GM19463 (cell line): ENCODE measurements around the gene GPR135.

ENCODE experiments used
- ATAC-seq: cut with Tn5 transposase; IDR thresholded peaks from one replicate; pipeline ENCODE4 v1.9.1; 2021; ENCODE audit warnings: mild to moderate bottlenecking, moderate library complexity; ENCODE audit not compliant: unreplicated experiment

Gene GPR135, protein sequence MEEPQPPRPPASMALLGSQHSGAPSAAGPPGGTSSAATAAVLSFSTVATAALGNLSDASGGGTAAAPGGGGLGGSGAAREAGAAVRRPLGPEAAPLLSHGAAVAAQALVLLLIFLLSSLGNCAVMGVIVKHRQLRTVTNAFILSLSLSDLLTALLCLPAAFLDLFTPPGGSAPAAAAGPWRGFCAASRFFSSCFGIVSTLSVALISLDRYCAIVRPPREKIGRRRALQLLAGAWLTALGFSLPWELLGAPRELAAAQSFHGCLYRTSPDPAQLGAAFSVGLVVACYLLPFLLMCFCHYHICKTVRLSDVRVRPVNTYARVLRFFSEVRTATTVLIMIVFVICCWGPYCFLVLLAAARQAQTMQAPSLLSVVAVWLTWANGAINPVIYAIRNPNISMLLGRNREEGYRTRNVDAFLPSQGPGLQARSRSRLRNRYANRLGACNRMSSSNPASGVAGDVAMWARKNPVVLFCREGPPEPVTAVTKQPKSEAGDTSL

GRCh38 chr14:59465316-59466135, at the start of gene GPR135:
Gene GPR135 (minus strand): TSS chr14:59465380. CDS start chr14:59465226, 154 bp downstream.
- ATAC-seq, result peak; percentile 37

- ATAC-seq, result no peak
Observed at GRCh38 chr14:59511916-59512575, 46.9 kb upstream of the GPR135 start.

DNA sequence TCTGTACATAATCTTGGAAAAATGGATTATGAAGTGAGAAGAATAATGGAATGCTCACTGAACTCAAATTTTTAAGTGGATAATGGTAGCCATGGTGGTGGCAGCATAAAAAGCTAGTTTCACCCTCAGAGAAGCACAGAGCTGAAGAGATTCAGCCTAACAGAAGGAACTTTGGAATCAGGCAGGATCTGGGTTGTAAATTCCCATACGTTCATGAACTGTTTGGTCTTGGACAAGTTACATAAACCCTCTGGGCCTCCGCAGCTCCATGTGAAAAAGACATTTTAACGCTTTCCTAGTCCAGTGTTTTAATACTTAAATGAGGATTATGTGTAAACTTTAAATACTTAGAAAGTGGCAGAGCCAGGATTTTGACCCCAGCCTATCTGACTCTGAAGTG, 45.8 kb upstream of the GPR135 start:
- ATAC-seq, result no peak

DNA sequence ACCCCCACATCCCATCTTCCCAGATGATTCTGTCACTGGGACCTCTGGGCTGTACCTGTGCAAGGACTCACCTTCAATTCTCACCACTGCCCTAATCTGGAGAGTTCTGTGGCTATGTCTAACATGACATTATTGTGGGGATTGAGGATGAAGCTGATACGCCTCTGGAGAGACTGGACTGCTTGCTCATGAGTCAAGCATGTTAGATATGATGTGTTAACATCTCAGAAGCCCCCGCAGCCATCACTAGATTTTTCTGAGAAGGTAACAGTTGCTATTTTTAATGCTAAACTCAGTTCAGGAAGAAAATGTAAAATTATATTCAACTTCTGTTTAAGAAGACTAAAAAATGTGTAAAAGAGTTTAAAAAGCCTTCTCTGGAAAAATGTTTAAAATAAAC, 44.8 kb upstream of the GPR135 start:
- no peak for ATAC-seq

DNA sequence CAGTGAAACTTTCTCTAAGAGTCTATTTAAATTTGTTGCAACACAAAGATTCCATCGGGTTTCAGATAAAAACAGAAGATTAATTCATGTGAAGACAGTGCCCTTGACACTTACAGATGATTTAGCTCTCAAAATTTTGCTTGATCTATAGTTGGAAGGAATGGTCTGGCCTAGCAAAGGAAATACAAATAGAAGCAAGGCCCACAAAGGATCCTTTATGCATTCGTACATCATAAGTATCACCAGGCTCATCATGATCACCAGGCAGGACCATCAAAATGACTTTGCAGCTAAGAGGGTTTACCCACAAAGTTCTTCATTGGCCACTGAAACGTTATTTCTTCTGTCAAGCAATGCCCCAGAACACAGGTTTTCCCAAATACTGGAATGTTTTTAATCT, 43.9 kb upstream of the GPR135 start:
- ATAC-seq, result no peak

DNA sequence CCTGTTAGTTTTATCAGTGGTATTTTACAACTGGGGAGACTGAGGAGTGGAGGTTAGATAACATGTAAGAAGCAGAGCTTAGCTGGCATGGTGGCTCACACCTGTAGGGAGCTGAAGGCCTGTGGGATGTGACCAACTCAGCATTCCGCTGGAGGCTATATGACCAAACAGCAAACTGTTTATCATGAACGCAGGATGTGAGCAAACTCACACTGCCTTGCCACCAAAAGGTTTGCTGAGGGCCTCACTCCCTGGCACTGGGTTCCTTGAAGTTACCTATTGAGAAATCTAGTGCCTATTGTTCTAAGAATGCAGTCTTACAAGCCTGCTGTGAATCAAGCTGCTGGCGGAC, 42.5 kb upstream of the GPR135 start:
- no peak for ATAC-seq

DNA sequence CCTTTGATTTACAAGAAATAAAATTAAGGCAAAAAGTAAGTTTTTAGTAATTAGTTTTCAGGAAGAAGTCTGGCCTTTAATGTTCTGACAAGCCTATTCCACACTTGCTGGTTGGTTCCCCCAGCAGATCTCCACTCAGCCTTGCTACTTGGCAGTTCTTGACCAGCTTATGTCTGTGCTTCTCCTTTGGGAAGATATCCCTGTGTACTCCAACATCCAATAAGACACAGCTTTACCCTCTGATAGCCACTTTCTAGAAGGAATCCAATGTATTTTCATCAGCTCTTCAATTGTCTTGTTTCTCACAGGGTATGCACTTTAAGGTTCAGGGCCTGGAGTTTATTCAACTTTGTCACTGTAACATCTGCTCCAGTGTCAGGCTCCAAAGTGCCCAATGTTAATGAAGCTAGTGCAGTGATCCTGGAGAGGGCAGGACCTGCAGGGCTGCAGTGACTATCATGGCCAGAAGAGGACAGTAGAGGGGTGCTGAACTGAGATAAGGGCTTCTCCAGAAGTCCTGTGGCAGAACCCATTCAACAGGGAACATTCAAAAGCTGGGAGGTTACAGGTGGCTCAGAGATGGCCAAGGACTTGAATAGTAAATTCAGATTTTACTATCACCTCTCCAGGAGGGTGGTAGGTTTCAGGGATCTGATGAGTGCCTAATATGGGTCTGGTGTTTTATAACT, 42.0 kb upstream of the GPR135 start:
- ATAC-seq, result peak; percentile 88

DNA sequence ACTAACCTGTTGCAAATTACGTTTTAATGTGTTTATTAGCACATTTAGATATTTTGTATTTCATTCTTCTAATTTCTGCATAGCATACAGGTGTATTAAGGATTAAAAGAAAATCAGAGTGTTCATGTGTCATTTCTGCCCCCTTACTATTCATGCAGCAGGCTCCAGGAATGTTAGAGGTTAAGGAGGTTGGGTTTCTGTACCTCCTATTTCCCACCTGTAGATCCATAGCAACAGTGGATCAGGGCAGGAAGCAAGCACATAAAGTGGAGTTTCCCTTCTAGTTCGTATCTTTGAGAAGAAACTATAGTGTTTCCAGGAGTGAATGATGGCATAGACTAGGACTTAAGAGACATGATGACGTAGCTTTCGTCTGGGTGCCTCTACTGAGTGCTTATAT, 38.1 kb upstream of the GPR135 start:
- ATAC-seq, result no peak

GRCh38 chr14:59500732-59501131, 35.6 kb upstream of the GPR135 start:
- no peak for ATAC-seq

GRCh38 chr14:59492384-59492783, 27.2 kb upstream of the GPR135 start:
- ATAC-seq, result no peak

GRCh38 chr14:59490756-59491155, 25.6 kb upstream of the GPR135 start:
- no peak for ATAC-seq

- ATAC-seq, result peak; percentile 37
Observed at GRCh38 chr14:59484639-59485175, 19.5 kb upstream of the GPR135 start.

- peak; percentile 79 for ATAC-seq
Observed at GRCh38 chr14:59483819-59484638, 18.8 kb upstream of the GPR135 start, which contains the start of the genes JKAMP and L3HYPDH. Gene JKAMP (plus strand): TSS chr14:59484517. CDS start chr14:59484590, 73 bp downstream. Gene L3HYPDH (minus strand): TSS chr14:59484408. CDS start chr14:59484316, 92 bp downstream.

DNA sequence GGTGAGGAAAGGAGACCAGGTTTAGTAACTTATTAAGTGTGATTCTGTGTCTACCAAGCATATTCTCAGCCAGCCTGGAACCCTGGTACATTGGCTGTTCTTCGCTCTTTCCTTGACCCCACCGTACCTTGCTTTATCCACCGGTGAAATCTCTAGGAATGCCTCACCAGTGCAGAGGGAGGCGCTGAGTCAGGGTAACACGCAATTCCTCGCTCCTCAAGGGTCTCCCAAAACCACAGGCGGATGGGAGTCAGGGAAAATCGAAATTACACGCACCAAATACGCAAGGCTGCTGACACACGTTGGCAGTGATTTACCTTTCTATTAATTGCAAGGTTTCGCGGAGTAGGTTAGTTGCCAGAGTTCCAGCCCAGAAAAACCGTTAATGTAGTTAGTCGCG, 18.2 kb upstream of the GPR135 start:
- no peak for ATAC-seq

DNA sequence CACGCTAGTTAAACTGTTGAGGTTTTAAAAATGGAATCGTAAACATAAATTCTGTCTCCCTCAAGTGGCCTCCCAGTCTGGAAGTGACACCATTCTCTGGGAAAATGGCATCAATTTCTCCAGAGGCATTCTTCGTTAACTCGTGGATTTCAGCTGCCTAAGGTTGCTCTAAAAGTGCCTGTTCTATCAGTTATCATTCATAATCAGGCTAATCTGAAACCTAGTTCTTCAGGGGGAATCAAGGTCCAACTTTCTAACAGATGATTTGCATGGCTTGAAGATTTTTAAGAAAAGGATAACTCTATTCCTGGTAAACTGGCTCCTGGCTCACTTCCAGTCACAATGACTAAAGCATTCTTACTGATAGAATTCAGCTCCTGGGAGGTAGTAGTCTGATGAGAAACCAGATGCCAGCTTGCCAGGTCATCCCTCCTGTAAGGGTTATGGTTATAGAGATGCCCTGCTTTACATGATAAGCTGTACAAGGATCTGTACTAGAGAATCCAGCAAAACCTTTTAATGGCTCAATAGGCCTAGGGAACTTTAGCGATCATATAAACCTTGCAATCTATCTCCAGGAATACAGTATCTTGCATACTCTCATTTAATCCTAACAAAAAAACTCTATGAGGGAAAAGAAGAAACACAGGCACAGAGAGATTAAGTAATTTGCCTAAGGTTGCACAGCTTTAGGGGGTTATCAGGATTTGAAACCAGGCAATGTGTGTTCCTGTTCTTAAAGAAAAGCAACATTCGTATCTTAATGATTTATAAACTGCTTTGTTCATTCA, 17.6 kb upstream of the GPR135 start:
- ATAC-seq, result no peak

- no peak for ATAC-seq
Observed at GRCh38 chr14:59481871-59482540, 16.8 kb upstream of the GPR135 start.

- no peak for ATAC-seq
Observed at GRCh38 chr14:59481407-59481806, 16.2 kb upstream of the GPR135 start.

DNA sequence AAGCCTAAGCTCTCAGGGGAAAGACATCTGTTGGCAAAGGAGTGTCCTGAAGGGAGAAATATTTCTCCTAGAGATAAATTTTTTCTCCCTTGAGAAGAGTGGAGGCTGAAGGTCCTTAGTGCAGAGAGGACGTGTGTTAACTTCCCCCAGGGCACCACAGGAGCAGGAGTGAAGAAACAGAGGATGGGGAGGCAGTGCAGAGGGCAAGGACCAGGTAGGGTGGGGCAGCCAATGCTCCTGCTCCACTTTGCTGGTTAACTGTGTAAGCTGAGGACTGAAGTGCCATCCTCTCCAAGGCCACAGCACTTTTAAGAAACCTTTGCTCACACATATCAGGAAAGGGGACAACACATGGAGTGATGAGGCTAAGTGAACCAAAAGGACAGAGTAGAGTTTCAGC, 15.0 kb upstream of the GPR135 start:
- ATAC-seq, result no peak
